Aortic smooth muscle cell (primary cell): ENCODE measurements around the gene RYR2. TPM values are rescaled to one million over a fixed set of nuclear protein-coding genes. Genes with fewer than 3 reads are reported as not detected.

Source experiments
- total RNA-seq: library from RNA; depleted of rRNA; stranded (reverse); fragments of >200 nt; gene quantifications from 2 replicates; pipeline ENCODE4 v1.2.3, GENCODE V29; 2014

The RYR2 gene
- total RNA-seq: not detected in 2 replicates

DNA sequence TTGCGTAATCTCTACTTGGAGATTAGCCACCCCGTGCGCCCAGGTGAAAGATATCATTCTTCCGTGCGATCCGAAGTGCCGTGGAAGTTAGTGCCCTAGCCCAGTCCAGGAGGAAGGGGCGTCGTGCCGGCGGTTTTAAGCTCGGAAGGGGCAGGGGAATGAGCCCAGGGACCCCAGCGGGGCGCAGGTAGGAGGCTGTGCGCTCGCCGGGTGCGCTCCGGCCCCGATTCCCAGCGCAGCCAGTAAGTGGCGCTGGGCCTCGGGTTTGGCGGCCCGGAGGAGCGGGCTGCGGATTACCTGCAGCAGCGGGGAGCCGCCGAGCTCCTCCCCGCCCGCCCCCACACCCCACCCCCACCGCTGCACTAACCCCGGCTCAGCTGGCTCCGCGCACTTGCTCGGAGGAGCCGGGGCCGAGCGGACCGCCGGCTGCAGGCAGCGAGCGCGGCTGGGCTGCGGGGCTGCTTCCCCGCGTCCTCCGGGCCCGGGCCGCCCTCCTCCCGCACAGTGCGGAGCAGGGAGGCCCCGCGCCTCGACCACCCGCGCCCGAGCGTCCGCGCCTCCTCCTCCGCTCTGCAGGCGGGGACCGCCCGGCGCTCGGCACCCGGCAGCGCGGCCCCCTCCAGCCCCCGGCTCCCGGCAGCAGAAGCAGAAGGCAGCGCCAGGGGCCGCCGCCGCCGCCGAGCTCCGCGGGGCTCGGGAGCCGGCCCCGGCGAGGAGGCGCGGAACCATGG, at the start of gene RYR2:
Gene RYR2, plus strand, starts transcription at position 390 of the 731 bp plus-strand sequence. Its CDS starts 338 bp downstream, at position 728.

DNA sequence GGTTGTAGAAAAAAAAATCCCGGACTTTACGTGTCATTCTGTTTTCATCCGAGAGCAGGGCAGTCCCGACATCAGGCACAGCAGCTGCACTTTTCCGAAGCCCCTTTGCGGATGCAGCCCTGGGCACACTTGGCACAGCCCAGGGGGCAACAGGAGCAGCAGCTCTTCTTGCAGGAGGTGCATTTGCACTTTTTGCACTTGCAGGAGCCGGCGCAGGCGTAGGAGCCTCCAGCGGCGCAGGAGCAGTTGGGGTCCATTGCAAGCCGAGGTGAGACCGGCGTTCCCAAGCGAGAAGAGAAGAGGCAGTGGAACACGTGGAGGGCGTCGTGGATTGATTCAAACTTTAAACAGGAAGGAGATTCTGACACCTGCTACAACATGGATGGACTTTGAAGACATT, 37.9 kb upstream of the RYR2 start, which contains the start of gene MT1HL1:
Gene MT1HL1, minus strand, starts transcription at position 326 of the 400 bp plus-strand sequence. Its CDS starts 69 bp downstream, at position 257.

Other genes starting within 250 kb of the RYR2 start
- gene MTR, start 246.9 kb upstream of the RYR2 start, total RNA-seq: 34.7 and 38.2 TPM in 2 replicates
- not detected in 2 replicates for gene MT1HL1, start 37.7 kb upstream of the RYR2 start, total RNA-seq